GM19395 (cell line): ENCODE measurements around the gene FCER1G.
"Not testable (repeated sequence)": the region's sequence is repeated elsewhere in the genome, so short reads cannot be mapped to it uniquely, and the experiment has no call there.

Experiments
- ATAC-seq: cut with Tn5 transposase; IDR thresholded peaks from one replicate; pipeline ENCODE4 v1.9.1; 2021; ENCODE audit warnings: mild to moderate bottlenecking, moderate library complexity; ENCODE audit not compliant: unreplicated experiment

FCER1G gene

DNA sequence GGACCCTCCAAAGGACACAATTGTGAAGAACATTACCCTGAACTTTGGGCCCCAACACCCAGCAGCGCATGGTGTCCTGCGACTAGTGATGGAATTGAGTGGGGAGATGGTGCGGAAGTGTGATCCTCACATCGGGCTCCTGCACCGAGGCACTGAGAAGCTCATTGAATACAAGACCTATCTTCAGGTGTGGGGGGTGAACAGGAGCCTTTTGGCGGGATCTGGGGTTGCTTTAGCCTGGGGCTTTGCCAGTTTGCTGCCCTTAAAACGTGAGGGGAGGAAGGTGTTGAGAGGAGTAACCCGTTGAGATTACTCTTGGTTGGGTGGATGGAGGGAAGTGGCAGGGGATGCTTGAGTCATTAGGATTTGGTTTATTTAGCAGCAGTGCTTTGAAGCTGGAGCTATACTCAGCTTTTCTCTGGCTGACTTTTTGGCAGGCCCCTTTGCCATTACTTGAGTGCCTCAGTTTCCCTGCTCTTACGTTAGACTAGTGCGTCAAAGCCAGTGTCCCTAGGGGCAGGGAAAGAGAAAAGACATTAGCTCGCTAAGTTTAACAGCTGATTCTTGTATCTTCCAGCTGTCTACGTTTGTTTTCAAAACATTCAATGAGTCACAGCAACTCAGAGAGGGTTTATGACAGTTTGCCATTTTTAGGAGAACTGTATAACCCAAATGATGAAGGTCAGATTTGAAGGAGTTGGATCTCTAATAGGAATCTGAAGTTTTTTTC, 8.5 kb upstream of the FCER1G start:
- no peak for ATAC-seq

DNA sequence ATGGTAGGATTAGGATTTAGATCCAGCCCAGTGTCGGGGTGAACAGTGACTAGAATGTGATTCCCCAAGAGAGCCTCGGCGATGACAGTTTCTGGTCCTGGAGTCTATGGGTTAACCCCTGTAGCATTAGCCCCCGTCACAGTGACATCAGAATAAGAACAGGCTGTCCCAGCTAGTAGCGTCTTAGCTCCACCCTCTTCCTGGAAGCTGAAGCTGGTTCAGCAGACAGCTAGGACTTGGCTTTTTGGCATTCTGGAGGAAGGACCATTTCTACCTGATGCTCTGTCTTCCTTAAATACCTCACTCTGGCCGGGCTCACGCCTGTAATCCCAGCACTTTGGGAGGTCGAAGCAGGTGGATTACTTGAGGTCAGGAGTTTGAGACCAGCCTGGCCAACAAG, 7.9 kb upstream of the FCER1G start:
- no peak for ATAC-seq

- no peak for ATAC-seq
Observed at GRCh38 chr1:161209790-161210409, 5.2 kb upstream of the FCER1G start.

- ATAC-seq, result no peak
Observed at GRCh38 chr1:161214369-161214768, 726 bp upstream of the FCER1G start.

GRCh38 chr1:161216945-161217712, 2.0 kb downstream of the FCER1G start:
- peak; percentile 93 for ATAC-seq

- no peak for ATAC-seq
Observed at GRCh38 chr1:161217831-161218230, 2.7 kb downstream of the FCER1G start.

GRCh38 chr1:161218301-161219077, 3.4 kb downstream of the FCER1G start:
- ATAC-seq, result no peak

DNA sequence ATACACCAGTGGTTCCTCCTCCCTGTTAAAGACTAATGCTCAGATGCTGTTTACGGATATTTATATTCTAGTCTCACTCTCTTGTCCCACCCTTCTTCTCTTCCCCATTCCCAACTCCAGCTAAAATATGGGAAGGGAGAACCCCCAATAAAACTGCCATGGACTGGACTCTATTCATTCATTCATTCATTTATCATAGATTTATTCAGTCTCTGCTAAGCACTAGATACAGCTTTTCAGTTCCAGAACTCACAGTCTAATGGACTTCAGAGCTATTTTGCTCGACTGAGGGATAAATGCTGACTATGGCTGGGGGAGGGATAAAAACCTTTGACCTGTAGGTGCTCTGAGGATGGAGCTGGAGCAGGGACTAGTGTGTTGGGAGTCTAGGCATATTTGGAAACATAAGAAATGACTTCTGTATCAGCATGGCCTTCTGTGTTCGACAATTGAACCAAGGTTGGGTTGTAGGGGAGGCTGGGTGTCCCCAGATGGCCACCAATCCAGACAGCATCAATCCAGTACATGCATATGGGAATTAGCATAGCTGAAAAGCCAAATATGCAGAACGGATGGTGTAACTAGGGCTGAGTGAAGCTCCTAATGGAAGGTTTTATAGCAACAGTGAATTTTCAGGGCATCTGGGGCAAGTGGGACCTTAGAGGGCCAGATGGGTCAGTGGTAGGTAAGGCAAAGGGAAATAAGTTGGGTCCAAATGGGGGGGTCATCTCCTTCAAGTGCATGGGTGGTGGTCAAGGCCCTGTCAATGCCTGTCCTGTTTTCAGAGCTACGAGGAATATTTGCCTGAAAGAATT, 4.2 kb downstream of the FCER1G start:
- no peak for ATAC-seq

DNA sequence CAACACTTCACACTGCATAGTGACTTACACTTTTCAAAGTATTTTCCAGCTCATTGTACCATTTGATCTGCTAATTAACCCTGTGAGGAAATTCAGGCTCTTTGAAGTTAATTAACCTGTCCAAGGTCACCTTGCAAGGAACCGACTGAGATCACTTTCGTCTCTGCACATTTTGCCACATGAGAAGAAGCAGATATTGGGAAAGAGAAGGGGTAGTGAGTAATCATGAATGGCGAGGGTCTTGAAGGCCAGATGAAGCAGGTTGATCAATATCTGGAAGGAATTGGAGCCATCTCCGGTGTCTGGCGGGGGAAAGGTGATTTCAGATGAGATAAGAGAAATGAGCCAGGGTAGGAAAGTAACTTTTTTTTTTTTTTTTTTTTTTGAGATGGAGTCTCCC, 4.9 kb downstream of the FCER1G start:
- no peak for ATAC-seq

DNA sequence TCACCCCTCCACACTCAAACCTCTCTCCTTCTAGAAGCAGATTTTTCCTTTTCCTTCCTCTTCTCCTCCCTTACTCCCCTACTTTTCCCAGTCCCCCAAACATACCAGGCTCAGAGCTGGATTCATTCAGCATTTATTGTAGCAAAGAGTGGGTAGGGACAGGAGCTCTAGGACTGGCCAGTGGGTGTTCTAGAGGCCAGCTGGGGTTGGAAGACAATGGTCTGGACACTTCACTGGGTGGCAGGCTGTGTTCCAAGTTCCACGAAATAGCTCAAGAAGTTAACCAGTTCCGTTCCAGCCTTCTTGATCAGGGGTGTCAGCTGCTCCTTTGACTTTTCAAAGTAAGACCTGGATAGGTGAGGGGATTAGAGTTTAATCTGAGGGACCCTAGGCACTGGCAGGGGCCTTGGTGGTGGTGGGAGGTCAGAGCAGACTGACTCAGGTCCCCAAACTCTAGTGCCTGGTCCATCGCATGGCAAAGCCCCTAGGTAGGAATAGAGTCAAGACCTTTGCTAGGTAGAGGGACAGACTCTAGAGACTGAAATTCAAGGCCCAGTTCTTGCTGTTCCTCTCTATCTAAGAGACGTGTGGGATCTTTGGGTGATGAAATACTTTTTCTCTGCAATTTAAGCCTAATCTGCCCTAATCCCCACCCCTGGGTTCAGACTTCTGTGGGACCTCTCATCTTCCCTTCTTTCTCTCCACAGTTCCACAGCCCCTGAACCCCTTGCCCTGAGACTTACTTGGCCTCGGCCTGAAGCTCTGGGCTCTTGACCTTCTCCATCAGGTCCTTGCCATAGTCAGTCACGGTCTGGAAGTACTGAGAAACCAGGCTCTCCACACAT, 7.3 kb downstream of the FCER1G start:
- ATAC-seq, result no peak

GRCh38 chr1:161223805-161224694, 9.0 kb downstream of the FCER1G start:
- no peak for ATAC-seq

DNA sequence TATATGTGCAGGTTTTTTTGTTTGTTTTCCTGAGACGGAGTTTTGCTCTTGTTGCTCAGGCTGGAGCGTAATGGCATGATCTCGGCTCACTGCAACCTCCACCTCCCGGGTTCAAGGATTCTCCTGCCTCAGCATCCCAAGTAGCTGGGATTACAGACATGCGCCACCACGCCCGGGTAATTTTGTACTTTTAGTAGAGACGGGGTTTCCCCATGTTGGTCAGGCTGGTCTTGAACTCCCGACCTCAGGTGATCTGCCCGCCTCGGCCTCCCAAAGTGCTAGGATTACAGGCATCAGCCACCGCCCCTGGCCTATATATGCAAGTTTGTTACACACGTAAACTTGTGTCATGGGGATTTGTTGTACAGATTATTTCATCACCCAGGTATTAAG, 9.6 kb downstream of the FCER1G start:
- not testable (repeated sequence) for ATAC-seq

DNA sequence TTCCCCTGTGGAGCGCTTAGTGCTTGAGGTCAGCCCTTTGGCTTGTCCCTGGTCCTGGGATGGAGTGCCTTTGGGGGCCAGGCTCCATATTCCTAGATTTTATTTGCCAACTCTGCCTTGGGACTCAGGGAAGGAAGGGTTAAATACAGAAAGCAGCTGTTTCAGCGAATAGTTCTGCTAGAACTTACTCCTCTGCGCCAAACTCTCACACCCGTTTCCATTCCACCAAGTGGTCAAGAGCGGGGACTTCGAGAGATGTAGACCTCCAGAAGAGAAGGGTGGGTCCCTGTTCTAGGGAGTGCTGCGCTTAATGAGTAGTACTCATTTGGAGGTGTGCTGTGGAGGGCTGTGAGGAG, 10.1 kb downstream of the FCER1G start:
- no peak for ATAC-seq

DNA sequence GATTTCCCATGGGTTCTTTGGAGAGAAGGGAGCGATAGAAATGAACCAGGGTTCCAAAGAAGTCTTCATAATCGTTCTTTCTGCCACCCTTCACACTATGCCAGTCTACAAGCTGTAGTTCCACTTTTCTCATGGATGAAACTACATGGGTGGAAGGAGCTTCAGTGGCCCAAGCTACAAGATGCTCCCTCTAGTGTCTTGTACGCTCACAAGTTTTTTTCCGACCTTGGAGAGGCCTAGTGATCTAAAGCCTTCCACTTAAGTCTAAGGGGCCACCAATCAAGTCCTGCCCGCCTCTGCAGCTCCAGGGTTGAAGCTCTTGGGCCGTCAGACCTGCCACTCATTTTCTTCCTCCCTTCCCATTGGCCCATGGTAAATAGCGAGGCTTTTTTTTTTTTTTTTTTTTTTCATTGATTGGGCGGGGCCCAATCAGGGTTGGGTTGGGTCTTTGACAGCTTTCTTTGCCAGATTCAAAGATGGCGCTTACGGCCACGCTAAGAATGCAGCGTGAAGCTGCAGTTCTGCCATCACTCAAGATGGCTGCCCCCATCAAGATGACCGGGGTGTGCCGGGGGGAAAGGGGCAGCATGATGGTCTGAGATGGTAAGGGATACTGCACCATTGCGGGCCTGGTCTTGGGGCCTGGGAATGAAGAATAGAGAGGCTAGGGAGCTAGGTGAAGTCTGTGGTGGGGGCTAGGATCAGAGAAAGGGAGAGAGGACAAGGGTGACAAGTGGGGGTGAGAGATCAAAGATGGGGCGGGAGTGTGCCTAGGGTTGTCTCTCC, 10.6 kb downstream of the FCER1G start, which contains the start of gene TOMM40L:
TSS of gene TOMM40L (plus strand) at position 527 of the 786 bp plus-strand sequence. CDS start 430 bp downstream, outside the sequence.
- ATAC-seq, result peak; percentile 97

- no peak for ATAC-seq
Observed at GRCh38 chr1:161226320-161226711, 11.2 kb downstream of the FCER1G start.

DNA sequence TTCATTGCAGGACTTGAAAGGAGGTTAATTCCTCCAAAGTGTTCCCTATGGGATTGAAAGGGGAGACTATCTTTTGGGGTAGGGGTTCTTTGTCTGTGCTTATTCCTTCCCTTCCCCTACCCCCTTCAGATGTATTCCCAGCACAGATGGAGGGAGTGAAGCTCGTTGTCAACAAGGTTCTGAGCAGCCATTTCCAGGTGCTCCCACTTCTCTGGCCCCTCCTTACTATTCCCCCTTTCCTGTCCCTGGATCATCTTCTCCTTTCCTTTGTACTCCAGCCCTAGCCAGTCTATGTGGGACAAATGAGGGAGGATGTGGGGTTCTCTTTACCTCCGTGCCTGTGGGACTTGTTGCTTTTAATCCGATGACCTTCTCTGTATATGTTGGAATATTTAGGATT, 11.7 kb downstream of the FCER1G start:
- ATAC-seq, result no peak

- ATAC-seq, result peak; percentile 48
Observed at GRCh38 chr1:161227196-161227871, 12.2 kb downstream of the FCER1G start.
